ENCODE measurements around the gene TVP23A. TPM values are rescaled to one million over a fixed set of nuclear protein-coding genes. Genes with fewer than 3 reads are reported as not detected.

The TVP23A gene
- polyA plus RNA-seq, 1 of the 3 experiments (the other 2 are of a cell fraction), result 0.35 TPM

- TF ChIP-seq SIN3A (IDR thresholded peaks at IDR 0.05; ENCODE audit: borderline replicate concordance, low read depth, low read length), result no peak
- TF ChIP-seq ZBTB33 (IDR thresholded peaks at IDR 0.05; ENCODE audit: borderline replicate concordance, low read depth), result no peak
- no peak for TF ChIP-seq SMC3 (IDR thresholded peaks at IDR 0.05; ENCODE audit: low read depth, low read length)
- peak; percentile 95 for TF ChIP-seq POLR2AphosphoS5 (IDR thresholded peaks at IDR 0.05; ENCODE audit: low read depth, low read length)
- TF ChIP-seq MXI1 (IDR thresholded peaks at IDR 0.05; ENCODE audit: low read depth, low read length), result peak; percentile 100
- no peak for TF ChIP-seq RAD21 (IDR thresholded peaks at IDR 0.05; ENCODE audit: low read length)
- no peak for TF ChIP-seq NFIC (IDR thresholded peaks at IDR 0.05; ENCODE audit: borderline replicate concordance)
- no peak for TF ChIP-seq JUND (IDR thresholded peaks at IDR 0.05)
- peak; percentile 87 for TF ChIP-seq ELF1 (IDR thresholded peaks at IDR 0.05)
- TF ChIP-seq MAX (IDR thresholded peaks at IDR 0.05; ENCODE audit: low read depth), result peak; percentile 91
- no peak for TF ChIP-seq EZH2phosphoT487 (IDR thresholded peaks at IDR 0.05; ENCODE audit: borderline replicate concordance, low read depth)
- TF ChIP-seq CHD2 (IDR thresholded peaks at IDR 0.05; ENCODE audit: low read length, partially characterized antibody), result no peak
- no peak for TF ChIP-seq FOSL2 (IDR thresholded peaks at IDR 0.05; ENCODE audit: borderline replicate concordance, low read depth)
- no peak for TF ChIP-seq TCF12 (IDR thresholded peaks at IDR 0.05)
These were observed 74.8 kb downstream of the TVP23A start, which contains the start of gene NUBP1 (continued) for GRCh38 chr16:10743610-10744369.

- TF ChIP-seq GABPA (IDR thresholded peaks at IDR 0.05; ENCODE audit: low read depth), result no peak
- H3K4me1 ChIP-seq (ENCODE audit: control insufficient read depth in 1 of 2, insufficient read depth in 2 of 2, low read depth in 1 of 2, low read length in 1 of 2), result peaks cover 3 to 36% of the 10 kb centered on the region in 2 experiments; a peak in 3 of 4 replicates
- H4K20me1 ChIP-seq (ENCODE audit: insufficient read depth), result no peaks in the 10 kb centered on the region
- ChIA-PET CTCF (interaction anchor here (1.2 to 10.8 kb wide), 3 partner anchors 175 to 228 kb away, joined by 3 to 305 read pairs (median 12); no protein-coding TSS in a partner anchor), POLR2A (interaction anchor here (1.3 to 1.7 kb wide), 3 partner anchors 75 to 182 kb away, joined by 3 to 8 read pairs (median 7); partner anchors contain the start of gene TVP23A)
- H3K79me2 ChIP-seq (ENCODE audit: insufficient read depth), result peaks cover 11% of the 10 kb centered on the region
- H3K4me3 ChIP-seq (ENCODE audit: low read depth in 2 of 2, low read length in 1 of 2), result peak overlapping the region; percentile 60 to 66; a peak in 3 of 4 replicates
- H3K27me3 ChIP-seq (ENCODE audit: insufficient read depth), result no peaks in the 10 kb centered on the region
- H3K36me3 ChIP-seq (replicated peaks in 1 of 2; ENCODE audit: control insufficient read depth in 1 of 2, insufficient read depth in 2 of 2, low read length in 1 of 2), result peaks cover 0 to 8% of the 10 kb centered on the region in 2 experiments
- no peaks in the 10 kb centered on the region for H3K9me3 ChIP-seq
- 25% methylated on average over 5 of the region's 5 CpGs for WGBS (ENCODE audit: low lambda C conversion rate)
- peak overlapping the region; percentile 85 for H3K4me2 ChIP-seq
- H3K27ac ChIP-seq (ENCODE audit: low read depth in 2 of 2, low read length in 1 of 2), result peak overlapping the region; percentile 96 to 97
- peak overlapping the region; percentile 93 for H3K9ac ChIP-seq
- peak overlapping the region; percentile 98 for H2AFZ ChIP-seq (ENCODE audit: low read depth)
- no peaks in the 10 kb centered on the region for H3K9me2 ChIP-seq
- DNase-seq, result no peak
- H3F3A ChIP-seq (replicated peaks; ENCODE audit: insufficient read depth), result peaks cover 13% of the 10 kb centered on the region
These were observed 75.4 kb downstream of the TVP23A start for GRCh38 chr16:10743227-10743609.
